GM18951 (cell line): ENCODE data around the gene MXRA5.
"Not testable (repeated sequence)": the region's sequence is repeated elsewhere in the genome, so short reads cannot be mapped to it uniquely, and the experiment has no call there.

Experiments
- POLR2A ChIP-seq: IDR thresholded peaks from 4 replicates; pipeline ENCODE4 v1.6.1; 2011; ENCODE audit warnings: mild to moderate bottlenecking; ENCODE audit not compliant: insufficient read length, insufficient read depth; ENCODE audit errors: extremely low read depth
- in situ Hi-C: fragments of 300-500 bp; cut with MboI; formaldehyde crosslinking; loops from one replicate; pipeline ENCODE4 v1.12.0; 2022; ENCODE audit warnings: low sequenced_read_pairs, mixed read lengths, inconsistent platforms; ENCODE audit not compliant: unreplicated experiment

Gene MXRA5

GRCh38 chrX:3307881-3308280 lies 38.6 kb downstream of the MXRA5 start:
- in situ Hi-C loops, result no loop called here
- TF ChIP-seq POLR2A, result no peak

- TF ChIP-seq POLR2A, result no peak
- in situ Hi-C loops, result no loop called here
These were observed 46.8 kb downstream of the MXRA5 start for GRCh38 chrX:3299636-3300035.

- no peak for TF ChIP-seq POLR2A
- in situ Hi-C loops, result no loop called here
These were observed 50.7 kb downstream of the MXRA5 start for GRCh38 chrX:3295731-3296130.

GRCh38 chrX:3293251-3293650 lies 53.2 kb downstream of the MXRA5 start:
- TF ChIP-seq POLR2A, result no peak
- in situ Hi-C loops, result no loop called here

- TF ChIP-seq POLR2A, result no peak
- in situ Hi-C loops, result no loop called here
These were observed 55.9 kb downstream of the MXRA5 start for GRCh38 chrX:3290561-3290960.

GRCh38 chrX:3286196-3286945 lies 60.1 kb downstream of the MXRA5 start:
- TF ChIP-seq POLR2A, result no peak
- in situ Hi-C loops, result no loop called here

GRCh38 chrX:3280706-3281105 lies 65.7 kb downstream of the MXRA5 start:
- TF ChIP-seq POLR2A, result no peak
- in situ Hi-C loops, result no loop called here

GRCh38 chrX:3273668-3274067 lies 72.8 kb downstream of the MXRA5 start:
- in situ Hi-C loops, result not testable (repeated sequence)

- in situ Hi-C loops, result no loop called here
- TF ChIP-seq POLR2A, result no peak
These were observed 74.6 kb downstream of the MXRA5 start for GRCh38 chrX:3271834-3272186.

GRCh38 chrX:3271183-3271833 lies 75.1 kb downstream of the MXRA5 start:
- in situ Hi-C loops, result no loop called here
- TF ChIP-seq POLR2A, result no peak

GRCh38 chrX:3268829-3269228 lies 77.6 kb downstream of the MXRA5 start:
- in situ Hi-C loops, result no loop called here
- no peak for TF ChIP-seq POLR2A

GRCh38 chrX:3263681-3264126 lies 82.7 kb downstream of the MXRA5 start:
- in situ Hi-C loops, result no loop called here
- no peak for TF ChIP-seq POLR2A

GRCh38 chrX:3262901-3263300 lies 83.6 kb downstream of the MXRA5 start:
- in situ Hi-C loops, result no loop called here
- TF ChIP-seq POLR2A, result no peak
